ENCODE data around the gene C20orf144.
"Not testable (repeated sequence)": the region's sequence is repeated elsewhere in the genome, so short reads cannot be mapped to it uniquely, and the experiment has no call there.

DNA sequence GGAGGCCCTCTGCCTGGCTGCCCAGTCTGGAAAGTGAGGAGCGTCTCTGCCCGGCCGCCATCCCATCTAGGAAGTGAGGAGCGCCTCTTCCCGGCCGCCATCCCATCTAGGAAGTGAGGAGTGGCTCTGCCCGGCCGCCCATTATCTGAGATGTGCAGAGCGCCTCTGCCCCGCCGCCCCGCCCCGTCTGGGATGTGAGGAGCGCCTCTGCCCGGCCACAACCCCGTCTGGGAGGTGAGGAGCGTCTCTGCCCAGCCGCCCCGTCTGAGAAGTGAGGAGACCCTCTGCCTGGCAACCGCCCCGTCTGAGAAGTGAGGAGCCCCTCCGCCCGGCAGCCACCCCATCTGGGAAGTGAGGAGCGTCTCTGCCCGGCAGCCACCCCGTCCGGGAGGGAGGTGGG, 36.8 kb downstream of the C20orf144 start:
- TF ChIP-seq POLR2A (IDR thresholded peaks at IDR 0.05), result not testable (repeated sequence)
- TF ChIP-seq, protein P1, sequence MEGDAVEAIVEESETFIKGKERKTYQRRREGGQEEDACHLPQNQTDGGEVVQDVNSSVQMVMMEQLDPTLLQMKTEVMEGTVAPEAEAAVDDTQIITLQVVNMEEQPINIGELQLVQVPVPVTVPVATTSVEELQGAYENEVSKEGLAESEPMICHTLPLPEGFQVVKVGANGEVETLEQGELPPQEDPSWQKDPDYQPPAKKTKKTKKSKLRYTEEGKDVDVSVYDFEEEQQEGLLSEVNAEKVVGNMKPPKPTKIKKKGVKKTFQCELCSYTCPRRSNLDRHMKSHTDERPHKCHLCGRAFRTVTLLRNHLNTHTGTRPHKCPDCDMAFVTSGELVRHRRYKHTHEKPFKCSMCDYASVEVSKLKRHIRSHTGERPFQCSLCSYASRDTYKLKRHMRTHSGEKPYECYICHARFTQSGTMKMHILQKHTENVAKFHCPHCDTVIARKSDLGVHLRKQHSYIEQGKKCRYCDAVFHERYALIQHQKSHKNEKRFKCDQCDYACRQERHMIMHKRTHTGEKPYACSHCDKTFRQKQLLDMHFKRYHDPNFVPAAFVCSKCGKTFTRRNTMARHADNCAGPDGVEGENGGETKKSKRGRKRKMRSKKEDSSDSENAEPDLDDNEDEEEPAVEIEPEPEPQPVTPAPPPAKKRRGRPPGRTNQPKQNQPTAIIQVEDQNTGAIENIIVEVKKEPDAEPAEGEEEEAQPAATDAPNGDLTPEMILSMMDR (IDR thresholded peaks at IDR 0.05), result not testable (repeated sequence)

All from uterus (tissue), 2 donors.